Superior temporal gyrus (tissue), 1 donor: Measurements from ENCODE around the gene RNF114.
A peak's percentile ranks its signal among the peaks of the same experiment; 100 is the strongest.

Source experiments
- DNase-seq: peaks from one replicate; pipeline ENCODE4 v3.0.0-alpha.2; 2016; ENCODE audit errors: extremely low spot score

RNF114 gene

GRCh38 chr20:49904440-49905214 lies 31.6 kb upstream of the RNF114 start:
- DNase-seq: no peak

DNA sequence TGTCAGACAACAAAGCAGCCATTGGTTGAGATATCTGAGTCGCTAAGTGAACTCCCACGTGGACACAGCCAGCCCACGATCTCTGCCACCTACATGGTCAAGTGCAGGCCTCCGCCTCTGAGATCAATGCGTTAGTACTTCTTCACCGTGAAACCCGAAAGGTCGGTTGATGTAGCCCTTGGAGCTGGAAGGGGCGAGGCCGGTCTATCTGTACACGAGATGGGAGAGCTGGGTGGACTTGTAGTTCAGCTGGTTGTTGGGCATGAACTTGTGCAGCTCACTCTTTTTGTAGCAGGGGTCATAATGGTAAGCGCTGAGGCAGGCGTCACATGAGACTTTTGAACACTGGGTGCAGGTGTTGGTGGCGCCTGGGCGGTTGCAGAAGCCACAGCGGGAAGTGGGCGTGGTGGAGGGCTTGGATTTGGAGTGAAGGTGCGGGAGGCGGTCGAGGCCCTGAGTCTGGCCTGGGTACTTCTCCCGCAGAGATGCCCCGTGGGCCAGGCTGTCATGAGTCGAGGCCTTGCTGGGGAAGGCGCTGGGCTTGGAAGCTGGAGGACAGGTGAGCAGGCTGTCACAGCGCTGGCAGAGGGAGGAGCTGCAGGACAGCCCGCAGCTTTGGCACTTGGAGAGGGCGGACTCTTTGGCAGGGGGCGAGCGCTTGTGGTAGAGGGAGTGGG lies 30.6 kb upstream of the RNF114 start:
- DNase-seq: no peak

DNA sequence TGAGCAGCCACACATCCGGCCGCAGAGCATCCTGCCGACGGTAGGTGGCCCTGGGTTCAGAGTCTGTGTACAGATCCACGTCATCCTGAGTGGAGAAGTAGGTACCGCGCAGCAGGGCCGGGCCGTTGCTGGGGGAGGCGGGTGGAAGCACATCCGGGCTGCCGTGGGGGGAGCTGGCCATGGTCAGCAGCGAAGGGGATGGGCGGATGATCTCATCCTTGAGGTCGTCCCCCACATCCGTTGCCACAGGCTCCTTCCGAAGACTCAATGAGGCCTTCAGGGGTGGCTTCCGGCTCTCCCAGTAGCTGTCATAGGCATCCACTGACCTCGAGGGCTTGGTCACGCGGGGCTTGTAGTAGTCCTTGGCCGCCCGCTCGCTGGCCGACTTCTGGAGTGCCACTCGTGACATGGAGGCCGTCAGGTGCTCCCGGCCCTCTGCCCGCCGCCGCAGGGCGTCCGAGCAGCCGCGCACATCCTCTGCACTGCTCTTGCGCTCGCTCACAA lies 30.0 kb upstream of the RNF114 start:
- DNase-seq: no peak

DNA sequence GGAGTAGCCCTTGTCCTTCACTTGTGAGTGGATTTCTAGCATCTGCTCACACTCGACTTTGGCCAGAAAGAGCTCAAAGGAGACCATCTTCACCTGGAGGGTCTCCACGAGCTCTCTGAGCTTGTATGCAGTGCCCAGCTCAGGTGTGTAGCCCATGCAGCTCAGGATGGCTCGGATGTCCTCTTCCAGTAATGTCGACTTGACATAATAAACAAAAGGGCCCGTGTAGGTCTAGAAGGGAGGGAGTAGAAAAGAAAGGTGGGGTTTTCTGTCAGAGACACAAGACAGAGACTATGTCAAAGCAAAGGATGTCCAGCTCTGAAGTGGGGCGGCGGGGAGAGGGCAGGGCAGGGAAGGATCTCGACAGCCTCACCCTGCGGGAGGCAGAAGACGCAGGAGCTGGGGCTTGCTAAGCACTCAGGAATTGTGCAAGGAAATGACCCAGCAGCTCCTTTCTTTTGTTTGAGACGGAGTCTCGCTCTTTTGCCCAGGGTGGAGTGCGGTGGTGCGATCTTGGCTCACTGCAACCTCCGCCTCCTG lies 29.5 kb upstream of the RNF114 start:
- no peak for DNase-seq

- DNase-seq: no peak
These were observed 28.6 kb upstream of the RNF114 start for GRCh38 chr20:49907405-49908257.

DNA sequence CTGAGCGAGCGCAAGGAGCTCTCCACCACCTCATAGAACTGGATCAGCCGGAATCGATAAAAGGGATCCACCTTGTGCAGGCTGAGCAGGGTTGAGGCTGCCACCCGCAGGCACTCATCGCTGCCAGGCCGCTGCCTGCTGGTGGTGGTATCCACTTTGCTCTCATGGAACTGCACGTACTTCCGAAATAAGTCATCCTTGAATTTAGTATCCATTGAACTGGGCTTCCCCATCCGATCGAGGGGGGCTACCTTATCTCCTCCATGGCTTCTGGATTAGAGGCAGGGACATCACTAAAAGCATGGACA lies 28.0 kb upstream of the RNF114 start:
- DNase-seq: no peak

- DNase-seq: peak; percentile 78
These were observed 26.5 kb upstream of the RNF114 start for GRCh38 chr20:49909499-49910339.

DNA sequence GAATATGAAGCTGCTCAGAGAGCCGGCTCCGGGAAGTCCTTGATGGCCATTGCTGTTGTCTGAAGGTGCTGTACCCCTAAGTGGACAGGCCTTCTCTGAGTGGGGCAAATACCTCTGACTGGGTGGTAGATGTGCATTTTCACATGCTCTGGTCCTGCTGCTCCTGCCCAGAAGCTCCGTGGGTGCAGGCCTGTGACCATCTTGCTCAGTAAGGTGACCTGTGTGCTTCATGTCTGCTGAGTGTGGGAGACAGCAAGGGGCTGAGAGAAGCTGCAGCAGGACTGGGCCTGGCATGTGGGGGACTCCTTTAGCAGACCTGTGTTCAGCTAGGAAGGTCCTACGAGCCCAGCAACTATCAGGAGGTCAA lies 25.9 kb upstream of the RNF114 start:
- DNase-seq: no peak

DNA sequence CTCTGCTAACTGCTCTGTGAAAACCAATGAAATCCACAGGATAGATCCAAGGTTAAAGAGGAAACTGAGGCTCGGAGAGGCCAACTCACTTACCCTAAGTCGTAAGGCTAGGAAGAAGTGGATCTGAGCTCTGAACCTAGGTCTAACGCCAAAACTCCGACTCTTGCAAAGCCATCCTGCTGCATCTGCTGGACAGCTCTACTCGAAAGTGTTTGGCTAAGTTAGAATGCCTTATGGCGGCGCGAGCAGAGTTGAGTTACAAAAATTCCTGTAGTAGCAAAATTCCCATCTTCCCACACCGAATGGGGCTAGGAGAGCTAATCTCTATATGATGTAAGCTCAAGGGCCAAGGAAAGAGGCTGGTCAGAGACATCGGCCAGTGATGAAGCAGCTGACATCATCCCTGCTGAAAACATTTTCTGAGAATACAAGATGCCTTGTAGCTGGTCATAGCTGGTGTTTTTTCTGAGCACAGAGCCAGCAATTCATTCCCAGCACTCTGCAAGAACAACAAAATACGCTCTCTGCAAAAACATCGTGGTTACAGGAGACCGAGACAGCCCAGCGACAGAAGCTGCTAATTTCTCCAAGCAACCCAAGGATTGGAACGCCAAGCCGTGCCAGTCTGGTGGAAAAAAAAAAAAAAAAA lies 22.7 kb upstream of the RNF114 start:
- DNase-seq: peak; percentile 80

DNA sequence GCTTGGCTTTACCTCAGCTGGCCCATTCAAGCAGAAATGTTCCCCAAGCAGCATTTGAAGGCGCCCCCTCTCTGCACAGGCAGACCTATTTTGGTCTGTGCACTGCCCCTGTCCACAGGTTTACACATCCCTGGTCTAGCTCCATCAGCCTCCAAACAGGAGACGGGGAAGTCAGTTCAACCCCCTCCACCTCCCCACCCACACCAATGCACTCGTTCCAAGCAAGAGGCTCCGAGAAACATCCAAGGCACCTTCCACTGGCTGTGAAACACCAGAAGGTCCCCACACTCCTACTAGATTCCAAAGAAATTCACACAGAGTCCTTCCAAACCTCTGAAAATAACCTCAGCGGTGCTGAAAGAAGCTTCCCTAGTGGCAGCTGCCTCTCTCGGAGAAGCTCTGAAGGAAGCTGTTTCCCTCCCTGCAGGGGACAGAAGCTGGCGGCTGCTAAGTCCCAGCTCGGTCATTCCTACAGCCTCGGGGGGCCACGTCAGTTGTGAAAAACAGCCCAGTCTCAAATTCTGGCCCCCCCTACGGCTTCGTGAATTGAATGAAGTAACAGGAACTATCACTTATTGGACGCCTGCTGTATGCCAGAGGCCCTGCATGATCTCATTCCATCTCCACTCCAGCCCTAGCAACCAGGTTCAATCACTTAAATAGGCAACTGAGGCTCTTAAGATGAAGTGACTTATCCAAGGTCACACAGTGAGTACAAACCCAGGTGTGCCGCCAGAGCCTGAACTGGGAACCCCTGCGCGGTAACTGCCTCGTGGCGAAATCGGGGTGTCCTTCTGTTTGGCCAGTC lies 21.7 kb upstream of the RNF114 start:
- DNase-seq: no peak

DNA sequence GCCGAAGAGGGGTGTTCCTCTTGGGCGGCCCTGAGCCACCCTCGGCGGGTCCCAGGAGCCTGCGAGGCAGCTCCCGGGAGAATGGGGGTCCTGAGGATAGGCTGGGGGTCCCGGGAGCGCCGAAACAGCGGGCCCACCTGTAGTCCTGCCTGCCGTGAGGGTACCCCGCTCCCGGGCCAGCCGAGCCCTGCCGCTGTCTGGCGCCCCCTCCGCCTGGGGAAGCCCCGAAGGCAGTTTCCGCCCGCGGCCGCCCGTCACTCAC lies 21.1 kb upstream of the RNF114 start:
- no peak for DNase-seq

GRCh38 chr20:49915380-49916145 lies 20.6 kb upstream of the RNF114 start, which contains the start of gene SPATA2:
Gene SPATA2 (minus strand): TSS chr20:49915529. CDS start chr20:49908490, 7,039 bp downstream.
- DNase-seq: peak; percentile 96

DNA sequence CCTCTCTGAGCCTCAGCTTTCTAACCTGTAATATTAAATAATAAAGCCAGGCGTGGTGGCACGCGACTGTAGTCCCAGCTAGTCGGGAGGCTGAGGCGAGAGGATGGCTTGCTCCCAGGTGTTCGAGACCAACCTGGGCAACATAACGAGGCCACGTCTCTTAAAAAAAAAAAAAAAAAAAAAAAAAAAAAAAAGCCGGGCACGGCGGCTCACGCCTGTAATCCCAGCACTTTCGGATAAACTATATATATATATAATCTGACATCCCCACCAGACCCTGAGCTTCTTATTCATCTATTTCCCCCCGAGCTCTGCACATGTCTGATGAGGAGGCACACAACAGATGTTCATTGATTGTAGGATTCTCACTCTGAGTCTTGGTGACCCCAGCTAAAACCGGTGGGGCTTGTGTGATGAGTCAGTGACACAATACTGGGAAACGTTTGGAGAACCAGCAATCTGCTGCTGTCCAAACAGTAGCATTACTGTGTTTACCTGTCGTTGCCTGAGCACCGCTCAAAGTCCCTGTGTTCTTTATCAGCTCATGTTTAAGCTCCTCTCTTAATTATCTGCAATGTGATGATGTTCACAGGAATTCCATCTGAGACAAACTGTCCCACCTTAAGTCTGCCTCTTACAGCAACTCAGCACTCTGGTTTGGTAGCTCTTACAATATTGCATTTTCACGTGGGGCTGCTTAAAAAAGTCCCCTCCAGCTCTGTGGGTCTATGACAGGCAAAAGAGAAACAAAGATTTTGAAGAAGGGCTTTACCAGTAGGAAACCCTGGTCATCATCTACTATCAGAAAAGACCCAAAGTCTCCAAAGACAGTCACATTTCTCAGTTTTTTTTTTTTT lies 19.8 kb upstream of the RNF114 start:
- DNase-seq: no peak

DNA sequence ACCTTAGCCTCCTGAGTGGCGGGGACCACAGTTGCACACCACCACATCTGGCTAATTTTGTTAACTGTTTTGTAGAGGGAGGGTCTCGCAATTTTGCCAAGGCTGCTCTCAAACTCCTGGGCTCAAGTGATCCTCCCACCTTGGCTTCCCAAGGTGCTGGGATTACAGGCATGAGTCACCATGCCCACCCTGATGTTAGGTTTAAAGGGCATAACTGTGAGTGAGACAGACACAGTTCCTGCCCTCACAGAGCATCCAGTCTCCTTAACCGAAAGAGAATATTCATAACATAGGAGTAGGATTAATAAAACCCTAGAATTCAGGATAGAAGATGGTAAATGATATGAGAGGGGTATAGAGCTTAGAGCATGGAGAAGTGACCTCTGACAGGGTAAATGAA lies 17.8 kb upstream of the RNF114 start:
- no peak for DNase-seq

DNA sequence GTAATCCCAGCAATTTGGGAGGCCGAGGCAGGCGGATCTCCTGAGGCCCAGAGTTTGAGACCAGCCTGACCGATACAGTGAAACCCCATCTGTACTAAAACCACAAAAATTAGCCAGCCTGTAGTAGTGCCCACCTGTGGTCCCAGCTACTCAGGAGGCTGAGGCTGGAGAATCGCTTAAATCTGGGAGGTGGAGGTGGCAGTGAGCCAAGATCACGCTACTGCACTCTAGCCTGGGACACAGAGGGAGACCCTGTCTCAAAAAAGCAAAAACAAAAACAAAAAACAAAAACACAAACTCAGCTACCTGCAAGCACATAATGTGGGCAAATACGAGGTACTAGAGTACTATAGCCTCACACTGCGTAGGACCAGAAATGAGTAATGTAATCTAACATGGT lies 17.2 kb upstream of the RNF114 start:
- no peak for DNase-seq

DNA sequence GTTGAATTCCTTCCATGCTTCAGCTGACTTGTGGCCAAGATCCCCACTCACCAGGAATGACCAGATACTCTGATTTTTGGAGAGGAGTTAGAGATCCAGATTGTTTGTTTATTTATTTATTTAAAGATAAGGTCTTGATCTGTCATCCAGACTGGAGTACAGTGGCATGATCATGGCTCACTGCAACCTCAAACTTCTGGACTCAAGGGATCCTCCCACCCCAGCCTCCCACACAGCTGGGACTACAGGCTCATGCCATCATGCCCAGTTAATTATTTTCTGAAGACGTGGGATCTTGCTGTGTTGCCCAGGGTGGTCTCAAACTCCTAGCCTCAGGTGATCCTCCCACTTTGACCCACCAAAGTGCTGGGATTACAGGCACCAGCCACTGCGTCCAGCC lies 16.7 kb upstream of the RNF114 start:
- DNase-seq: no peak

DNA sequence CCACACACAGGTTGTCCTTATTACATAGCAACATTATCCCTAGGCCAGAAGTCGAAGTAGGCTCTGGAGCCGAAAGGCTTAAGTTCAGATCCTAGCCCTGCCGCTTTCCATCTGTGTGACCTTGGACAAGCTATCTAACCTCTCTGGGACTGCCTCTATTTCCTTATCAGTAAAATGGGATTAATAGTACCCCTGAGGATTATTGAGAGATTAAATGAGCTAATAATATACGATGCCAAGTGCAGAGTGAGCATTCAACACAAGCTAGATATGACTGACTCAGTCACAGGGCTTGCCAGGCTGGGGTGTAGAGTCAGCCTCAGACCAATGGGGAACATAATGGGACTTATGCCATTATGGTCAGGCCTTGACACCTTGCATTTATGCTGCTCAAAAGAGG lies 11.9 kb upstream of the RNF114 start:
- no peak for DNase-seq

DNA sequence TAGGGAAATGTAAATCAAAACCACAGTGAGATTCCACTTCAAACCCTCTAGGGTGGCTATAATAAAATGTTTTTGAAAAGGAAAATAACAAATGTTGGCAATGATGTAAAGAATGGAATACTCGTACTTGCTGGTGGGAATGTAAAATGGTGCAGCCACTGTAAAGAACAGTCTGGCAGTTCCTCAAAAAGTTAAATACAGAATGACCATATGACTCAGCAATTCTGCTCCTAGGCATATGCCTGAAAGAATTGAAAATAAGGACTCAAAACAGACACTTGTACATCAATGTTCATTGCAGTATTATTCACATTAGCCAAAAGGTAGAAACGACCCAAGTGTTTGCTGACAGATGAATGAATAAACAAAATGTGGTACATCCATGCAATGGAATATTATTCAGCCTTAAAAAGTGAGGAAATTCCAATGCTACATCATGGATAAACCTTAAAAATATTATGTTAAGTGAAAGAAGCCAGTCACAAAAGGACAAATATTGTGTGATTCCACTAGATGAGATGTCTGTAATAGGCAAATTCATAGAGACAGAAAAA lies 10.2 kb upstream of the RNF114 start:
- no peak for DNase-seq
